DND-41 (cell line): ENCODE measurements around the gene DHX34.
"Not testable (repeated sequence)": the region's sequence is repeated elsewhere in the genome, so short reads cannot be mapped to it uniquely, and the experiment has no call there.

Experiments used
- ATAC-seq: fragments of 200-7000 bp; cut with Tn5 transposase; 3 replicates; pipeline ENCODE4 v1.9.1; 2021; ENCODE audit warnings: low read depth; ENCODE audit not compliant: insufficient read depth
- DNase-seq: peaks from one replicate; pipeline ENCODE4 v3.0.0-alpha.2; 2020
- H2AFZ ChIP-seq: 2 replicates; pipeline ENCODE4 v1.6.0; 2012; ENCODE audit warnings: low read depth, low read length
- H3K27ac ChIP-seq: 2 replicates; pipeline ENCODE4 v1.5.1; 2012; ENCODE audit warnings: low read length, inconsistent platforms
- H3K27me3 ChIP-seq: fragments of 200-600 bp; sonication (generic); 2 replicates; pipeline ENCODE4 v1.6.0; 2012; ENCODE audit warnings: low read length, mild to moderate bottlenecking, inconsistent platforms; ENCODE audit not compliant: insufficient read depth, poor library complexity
- H3K36me3 ChIP-seq: 2 replicates; pipeline ENCODE4 v1.5.1; 2012; ENCODE audit warnings: low read length, inconsistent platforms; ENCODE audit not compliant: insufficient read depth
- H3K4me1 ChIP-seq: 2 replicates; pipeline ENCODE4 v1.5.1; 2012; ENCODE audit warnings: mild to moderate bottlenecking, low read length; ENCODE audit not compliant: insufficient read depth
- H3K4me2 ChIP-seq: 2 replicates; pipeline ENCODE4 v1.6.0; 2012; ENCODE audit warnings: mild to moderate bottlenecking, moderate library complexity, low read length, inconsistent platforms; ENCODE audit not compliant: insufficient read depth
- H3K4me3 ChIP-seq, 2 experiments: fragments of 200-600 bp in 1 of 2; shearing (Covaris generic) in 1 of 2; 2 replicates each; pipeline ENCODE4 v1.5.1; 2012 to 2016; ENCODE audit warnings: inconsistent platforms in 2 of 2, low read length in 2 of 2, mild to moderate bottlenecking in 2 of 2, low read depth in 1 of 2, moderate library complexity in 1 of 2
- H3K79me2 ChIP-seq: 2 replicates; pipeline ENCODE4 v1.6.0; 2012; ENCODE audit warnings: low read length, inconsistent platforms; ENCODE audit not compliant: insufficient read depth
- H3K9ac ChIP-seq: 2 replicates; pipeline ENCODE4 v1.6.0; 2012; ENCODE audit warnings: low read depth, mild to moderate bottlenecking, inconsistent platforms, low read length, moderate library complexity
- H3K9me3 ChIP-seq: 2 replicates; pipeline ENCODE4 v1.5.1; 2012; ENCODE audit warnings: low read length, moderate library complexity, mild to moderate bottlenecking, inconsistent platforms; ENCODE audit not compliant: insufficient read depth, severe bottlenecking
- H4K20me1 ChIP-seq: 2 replicates; pipeline ENCODE4 v1.6.0; 2012; ENCODE audit warnings: low read length; ENCODE audit not compliant: insufficient read depth
- EZH2 ChIP-seq: IDR thresholded peaks from 3 replicates; pipeline ENCODE4 v1.6.1; 2012; ENCODE audit warnings: borderline replicate concordance, low read depth, mild to moderate bottlenecking, moderate library complexity, low read length, inconsistent platforms; ENCODE audit not compliant: severe bottlenecking
- TF ChIP-seq, protein P1 (sequence below): IDR thresholded peaks from 2 replicates; pipeline ENCODE4 v1.5.1; 2012; ENCODE audit warnings: borderline replicate concordance, low read length, moderate library complexity, mild to moderate bottlenecking; ENCODE audit not compliant: poor library complexity, severe bottlenecking; ENCODE audit errors: extremely low read depth

Gene DHX34, protein sequence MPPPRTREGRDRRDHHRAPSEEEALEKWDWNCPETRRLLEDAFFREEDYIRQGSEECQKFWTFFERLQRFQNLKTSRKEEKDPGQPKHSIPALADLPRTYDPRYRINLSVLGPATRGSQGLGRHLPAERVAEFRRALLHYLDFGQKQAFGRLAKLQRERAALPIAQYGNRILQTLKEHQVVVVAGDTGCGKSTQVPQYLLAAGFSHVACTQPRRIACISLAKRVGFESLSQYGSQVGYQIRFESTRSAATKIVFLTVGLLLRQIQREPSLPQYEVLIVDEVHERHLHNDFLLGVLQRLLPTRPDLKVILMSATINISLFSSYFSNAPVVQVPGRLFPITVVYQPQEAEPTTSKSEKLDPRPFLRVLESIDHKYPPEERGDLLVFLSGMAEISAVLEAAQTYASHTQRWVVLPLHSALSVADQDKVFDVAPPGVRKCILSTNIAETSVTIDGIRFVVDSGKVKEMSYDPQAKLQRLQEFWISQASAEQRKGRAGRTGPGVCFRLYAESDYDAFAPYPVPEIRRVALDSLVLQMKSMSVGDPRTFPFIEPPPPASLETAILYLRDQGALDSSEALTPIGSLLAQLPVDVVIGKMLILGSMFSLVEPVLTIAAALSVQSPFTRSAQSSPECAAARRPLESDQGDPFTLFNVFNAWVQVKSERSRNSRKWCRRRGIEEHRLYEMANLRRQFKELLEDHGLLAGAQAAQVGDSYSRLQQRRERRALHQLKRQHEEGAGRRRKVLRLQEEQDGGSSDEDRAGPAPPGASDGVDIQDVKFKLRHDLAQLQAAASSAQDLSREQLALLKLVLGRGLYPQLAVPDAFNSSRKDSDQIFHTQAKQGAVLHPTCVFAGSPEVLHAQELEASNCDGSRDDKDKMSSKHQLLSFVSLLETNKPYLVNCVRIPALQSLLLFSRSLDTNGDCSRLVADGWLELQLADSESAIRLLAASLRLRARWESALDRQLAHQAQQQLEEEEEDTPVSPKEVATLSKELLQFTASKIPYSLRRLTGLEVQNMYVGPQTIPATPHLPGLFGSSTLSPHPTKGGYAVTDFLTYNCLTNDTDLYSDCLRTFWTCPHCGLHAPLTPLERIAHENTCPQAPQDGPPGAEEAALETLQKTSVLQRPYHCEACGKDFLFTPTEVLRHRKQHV

DNA sequence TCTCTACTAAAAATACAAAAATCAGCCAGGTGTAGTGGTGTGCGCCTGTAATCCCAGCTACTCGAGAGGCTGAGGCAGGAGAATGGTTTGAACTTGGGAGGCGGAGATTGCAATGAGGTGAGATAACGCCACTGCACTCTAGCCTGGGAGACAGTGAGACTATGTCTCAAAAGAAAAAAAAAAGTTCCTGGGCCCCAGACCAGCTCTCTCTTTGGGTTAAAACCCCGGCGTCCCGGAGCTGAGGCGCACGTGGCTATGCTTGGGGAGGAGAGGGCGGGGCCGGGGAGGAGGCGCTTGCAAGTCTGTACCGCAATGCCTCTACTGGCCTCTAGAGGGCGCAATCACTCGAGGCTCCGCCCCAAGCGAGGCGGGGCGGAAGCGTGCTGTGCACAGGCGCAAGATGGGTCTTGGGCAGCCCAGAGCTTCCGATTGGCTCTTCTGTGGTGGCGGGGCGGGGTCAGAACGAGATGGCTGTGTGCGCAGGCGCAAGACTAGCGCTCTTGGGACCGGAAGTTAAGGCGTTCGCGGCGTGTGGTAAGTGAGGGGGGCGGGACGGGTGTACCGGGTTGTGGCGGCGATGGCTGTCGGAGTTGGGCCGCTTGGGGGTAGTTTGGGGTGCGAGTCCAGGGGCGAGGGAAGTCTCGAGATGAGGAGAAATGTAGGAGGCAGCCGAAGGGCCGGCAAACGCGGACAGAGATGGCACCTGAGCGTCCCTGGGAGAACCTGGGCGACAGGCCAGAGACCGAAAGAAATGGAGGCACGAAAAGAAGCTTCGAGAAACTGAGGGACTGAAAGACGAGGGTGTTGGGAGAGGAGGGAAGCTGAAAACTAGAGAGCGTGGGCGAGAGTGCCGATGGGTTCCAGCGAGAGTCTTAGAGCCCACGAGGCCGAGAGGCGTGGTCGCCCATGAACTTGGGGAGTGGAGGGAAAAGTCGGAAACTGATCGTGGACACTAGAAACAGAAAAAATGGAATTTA is at the start of gene DHX34:
Gene DHX34 (plus strand): TSS at position 497 of the 977 bp plus-strand sequence. CDS start 3,716 bp downstream, outside the sequence.
- Histone ChIP-seq H3K4me1 (peaks cover 26% of the 10 kb centered on the region), H3K4me2 (peak within 1 kb of the TSS; percentile 99), H3K4me3 (peak within 1 kb of the TSS; percentile 82 to 87), H2AFZ (peak within 1 kb of the TSS; percentile 91), H4K20me1 (peaks cover 4% of the 10 kb centered on the region; the same call in 1 of the 2 replicates), H3K9ac (peak within 1 kb of the TSS; percentile 73), H3K27ac (peak within 1 kb of the TSS; percentile 78), H3K79me2 (peaks cover 42% of the 10 kb centered on the region), H3K36me3 (peaks cover 19% of the 10 kb centered on the region), H3K27me3 (no peaks in the 10 kb centered on the region), H3K9me3 (no peaks in the 10 kb centered on the region)
- DNase-seq (peak; percentile 100), ATAC-seq (peak; percentile 97)
- no peak for TF ChIP-seq EZH2
- TF ChIP-seq, protein P1, sequence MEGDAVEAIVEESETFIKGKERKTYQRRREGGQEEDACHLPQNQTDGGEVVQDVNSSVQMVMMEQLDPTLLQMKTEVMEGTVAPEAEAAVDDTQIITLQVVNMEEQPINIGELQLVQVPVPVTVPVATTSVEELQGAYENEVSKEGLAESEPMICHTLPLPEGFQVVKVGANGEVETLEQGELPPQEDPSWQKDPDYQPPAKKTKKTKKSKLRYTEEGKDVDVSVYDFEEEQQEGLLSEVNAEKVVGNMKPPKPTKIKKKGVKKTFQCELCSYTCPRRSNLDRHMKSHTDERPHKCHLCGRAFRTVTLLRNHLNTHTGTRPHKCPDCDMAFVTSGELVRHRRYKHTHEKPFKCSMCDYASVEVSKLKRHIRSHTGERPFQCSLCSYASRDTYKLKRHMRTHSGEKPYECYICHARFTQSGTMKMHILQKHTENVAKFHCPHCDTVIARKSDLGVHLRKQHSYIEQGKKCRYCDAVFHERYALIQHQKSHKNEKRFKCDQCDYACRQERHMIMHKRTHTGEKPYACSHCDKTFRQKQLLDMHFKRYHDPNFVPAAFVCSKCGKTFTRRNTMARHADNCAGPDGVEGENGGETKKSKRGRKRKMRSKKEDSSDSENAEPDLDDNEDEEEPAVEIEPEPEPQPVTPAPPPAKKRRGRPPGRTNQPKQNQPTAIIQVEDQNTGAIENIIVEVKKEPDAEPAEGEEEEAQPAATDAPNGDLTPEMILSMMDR: peak; percentile 98

DNA sequence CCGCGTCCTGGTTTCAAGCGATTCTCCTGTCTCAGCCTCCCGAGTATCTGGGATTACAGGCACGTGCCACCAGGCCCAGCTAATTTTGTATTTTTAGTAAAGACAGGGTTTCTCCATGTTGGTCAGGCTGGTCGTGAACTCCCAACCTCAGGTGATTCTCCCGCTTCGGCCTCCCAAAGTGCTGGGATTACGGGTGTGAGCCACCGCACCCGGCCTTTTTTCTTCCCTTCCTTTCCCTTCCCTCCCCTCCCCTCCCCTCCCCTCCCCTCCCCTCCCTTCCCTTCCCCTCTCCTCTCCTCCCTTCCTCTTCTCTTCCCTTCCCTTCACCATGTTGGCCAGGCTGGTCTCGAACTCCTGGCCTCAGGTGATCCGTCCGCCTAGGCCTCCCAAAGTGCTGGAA is 48.2 kb upstream of the DHX34 start:
- H3K4me3 ChIP-seq, H3K9me3 ChIP-seq, DNase-seq, H3K79me2 ChIP-seq, H3K27ac ChIP-seq, ATAC-seq, H3K4me1 ChIP-seq, H3K27me3 ChIP-seq, H3K9ac ChIP-seq, H4K20me1 ChIP-seq, H3K36me3 ChIP-seq, H3K4me2 ChIP-seq, H2AFZ ChIP-seq: not testable (repeated sequence)

DNA sequence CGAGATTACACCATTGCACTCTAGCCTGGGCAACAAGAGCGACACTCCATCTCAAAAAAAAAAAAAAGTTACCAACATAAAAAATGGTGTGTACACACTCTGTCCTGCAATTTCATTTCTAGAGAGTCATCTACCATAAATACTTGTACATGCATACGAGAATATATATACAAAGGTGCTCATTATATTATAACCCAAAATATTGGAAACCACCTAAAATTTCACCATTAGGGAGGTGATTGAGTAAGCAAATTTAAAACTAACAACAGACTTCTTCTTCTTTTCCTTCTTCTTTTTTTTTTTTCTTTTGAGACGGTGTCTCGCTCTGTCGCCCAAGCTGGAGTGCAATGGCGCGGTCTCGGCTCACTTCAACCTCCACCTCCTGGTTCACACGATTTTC is 46.9 kb upstream of the DHX34 start:
- TF ChIP-seq EZH2: no peak

DNA sequence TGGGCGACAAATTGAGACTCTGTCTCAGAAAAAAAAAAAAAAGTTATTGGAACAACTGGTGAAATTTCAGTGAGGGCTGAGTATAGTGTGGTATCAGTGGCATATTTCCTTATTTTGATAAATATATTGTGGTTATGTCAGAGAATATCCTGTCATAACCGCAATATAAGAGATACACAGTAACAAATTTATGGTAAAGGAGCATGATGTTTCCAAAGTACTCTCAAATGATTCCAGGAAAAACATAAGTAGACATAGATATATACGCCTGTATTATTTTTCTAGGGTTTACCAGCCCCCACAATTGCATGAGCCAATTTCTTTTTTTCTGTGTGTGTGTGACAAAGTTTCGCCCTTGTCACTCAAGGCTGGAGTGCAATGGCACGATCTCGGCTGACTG is 45.1 kb upstream of the DHX34 start:
- H3K4me2 ChIP-seq: no peak overlapping the region
- 0 out of 2 replicates have a peak, but pooled peaks cover 5% of the 10 kb centered on the region for H3K4me1 ChIP-seq
- H3K9me3 ChIP-seq: no peaks in the 10 kb centered on the region
- H3K4me3 ChIP-seq: no peak overlapping the region
- no peak for ATAC-seq
- H3K36me3 ChIP-seq: no peaks in the 10 kb centered on the region
- TF ChIP-seq, protein P1: no peak
- TF ChIP-seq EZH2: no peak
- no peak overlapping the region for H2AFZ ChIP-seq
- H3K27ac ChIP-seq: no peak overlapping the region
- no peaks in the 10 kb centered on the region for H4K20me1 ChIP-seq
- no peaks in the 10 kb centered on the region for H3K79me2 ChIP-seq
- H3K9ac ChIP-seq: no peak overlapping the region
- no peaks in the 10 kb centered on the region for H3K27me3 ChIP-seq
- DNase-seq: no peak

More for the DNA sequence above, 46.9 kb upstream of the DHX34 start:
- ATAC-seq: no peak
- Histone ChIP-seq H3K36me3 (no peaks in the 10 kb centered on the region), H3K4me1 (0 out of 2 replicates have a peak, but pooled peaks cover 5% of the 10 kb centered on the region), H3K27ac (no peak overlapping the region), H4K20me1 (no peaks in the 10 kb centered on the region), H3K27me3 (no peaks in the 10 kb centered on the region), H3K4me3 (no peak overlapping the region), H2AFZ (no peak overlapping the region), H3K9ac (no peak overlapping the region), H3K4me2 (no peak overlapping the region), H3K79me2 (no peaks in the 10 kb centered on the region), H3K9me3 (no peaks in the 10 kb centered on the region)
- no peak for DNase-seq
